Small intestine (tissue), 7 donors: ENCODE data around the gene TRAF3. TPM values are rescaled to one million over a fixed set of nuclear protein-coding genes. Genes with fewer than 3 reads are reported as not detected.

Experiments
- DNase-seq, 2 donors: peaks; one replicate each; pipeline versions ENCODE4 v3.0.0 to v3.0.0-alpha.2; 2013
- FAIRE-seq: peaks from 2 replicates; lab custom pipeline; 2012; peaks lifted over from hg19 to GRCh38; lab: Jason Lieb, UNC
- H3K27ac ChIP-seq, 3 donors: one replicate each; pipeline ENCODE4 v1.5.1; 2013; ENCODE audit warnings: low read length in 2 of 3, mild to moderate bottlenecking in 2 of 3, control low read depth in 1 of 3, inconsistent platforms in 1 of 3, low read depth in 1 of 3, moderate library complexity in 1 of 3
- H3K27me3 ChIP-seq, 3 donors: one replicate each; pipeline ENCODE4 v1.6.1; 2013; ENCODE audit warnings: low read length in 3 of 3, inconsistent platforms in 1 of 3; ENCODE audit not compliant: control insufficient read depth in 3 of 3, insufficient read depth in 3 of 3
- H3K36me3 ChIP-seq, 3 donors: one replicate each; pipeline ENCODE4 v1.6.1; 2013; ENCODE audit warnings: low read length in 3 of 3, inconsistent platforms in 1 of 3, low read depth in 1 of 3, mild to moderate bottlenecking in 1 of 3, moderate library complexity in 1 of 3; ENCODE audit not compliant: control insufficient read depth in 3 of 3, insufficient read depth in 2 of 3
- H3K4me1 ChIP-seq, 3 donors: one replicate each; pipeline ENCODE4 v1.6.1; 2013; ENCODE audit warnings: low read length in 2 of 3, inconsistent platforms in 1 of 3, low read depth in 1 of 3, mild to moderate bottlenecking in 1 of 3, moderate library complexity in 1 of 3; ENCODE audit not compliant: control insufficient read depth in 3 of 3, insufficient read depth in 2 of 3
- H3K4me3 ChIP-seq, 3 donors: one replicate each; pipeline ENCODE4 v1.5.1; 2013; ENCODE audit warnings: low read length in 3 of 3, control low read depth in 1 of 3, inconsistent platforms in 1 of 3, low read depth in 1 of 3, mild to moderate bottlenecking in 1 of 3, moderate library complexity in 1 of 3
- H3K9me3 ChIP-seq, 2 donors: one replicate each; pipeline ENCODE4 v1.6.1; 2013; ENCODE audit warnings: low read depth in 1 of 2, low read length in 1 of 2; ENCODE audit not compliant: control insufficient read depth in 2 of 2, insufficient read depth in 1 of 2
- WGBS, 3 donors: extraction: QIAGEN DNeasy Blood & Tissue Kit; methylation state at CpG; one replicate each; pipeline ENCODE4 v1.1.7; 2013; 5-methylcytosine and 5-hydroxymethylcytosine counted together
- polyA plus RNA-seq, 4 donors: library from polyadenylated mRNA; stranded (reverse) in 3 of 4; unstranded in 1 of 4; fragments of 200-250 nt in 3 of 4; fragments of 120-200 nt in 1 of 4; gene quantifications; one replicate each; pipeline versions ENCODE4 v1.2.1 to v1.2.3, GENCODE V29; 2013
- donor health status: healthy with polysubstance abuse.
- donor health status: control.
- donor health status: control.
- donor health status: Bipolar disorder and iron deficiency.
- donor health status: healthy.

The TRAF3 gene
- polyA plus RNA-seq, 4 donors = 4.0 to 17.9 (median 8.5) TPM

- Histone ChIP-seq H3K27me3 (no peaks in the 10 kb centered on the region), H3K27ac (no peak overlapping the region), H3K36me3 (peaks cover 3 to 75% (median 5%) of the 10 kb centered on the region in 3 donors), H3K4me1 (no peaks in the 10 kb centered on the region), H3K9me3 (no peaks in the 10 kb centered on the region), H3K4me3 (no peak overlapping the region)
- DNase-seq (no peak), FAIRE-seq (no peak)
- WGBS, 3 donors = 79 to 84% (median 82%) methylated on average over 9 to 10 of the region's 10 CpGs
Observed at GRCh38 chr14:102909911-102910310, 132.7 kb downstream of the TRAF3 start.

GRCh38 chr14:102910442-102910841, 133.2 kb downstream of the TRAF3 start:
- 90 to 91% (median 90%) methylated on average over 21 of the region's 21 CpGs for WGBS, 3 donors
- Histone ChIP-seq H3K4me1 (no peaks in the 10 kb centered on the region), H3K27me3 (no peaks in the 10 kb centered on the region), H3K9me3 (no peaks in the 10 kb centered on the region), H3K4me3 (no peak overlapping the region), H3K36me3 (peaks cover 2 to 75% (median 3%) of the 10 kb centered on the region in 3 donors), H3K27ac (no peak overlapping the region)
- DNase-seq = no peak
- no peak for FAIRE-seq

DNA sequence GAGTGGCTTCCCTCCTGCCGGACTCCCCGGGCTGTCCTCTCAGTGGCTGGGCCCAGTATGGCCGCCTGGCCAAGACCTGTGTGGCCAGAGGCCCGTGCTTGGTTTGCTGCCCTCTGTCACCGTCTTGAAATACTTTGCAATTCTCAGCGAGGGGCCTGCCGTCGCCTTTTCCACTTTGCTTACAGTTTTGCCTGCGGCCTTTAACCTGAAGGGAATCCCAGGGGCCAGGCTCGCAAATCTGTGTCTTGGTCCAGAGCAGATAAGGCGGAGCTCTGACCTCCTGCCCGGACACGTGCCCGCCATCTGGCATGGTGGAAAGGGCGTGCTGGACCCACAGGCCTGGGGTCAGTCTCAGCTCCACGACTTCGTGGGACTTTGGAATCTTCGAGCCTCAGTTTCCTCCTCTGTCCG, 134.3 kb downstream of the TRAF3 start:
- no peak for DNase-seq
- no peaks in the 10 kb centered on the region for H3K4me1 ChIP-seq
- FAIRE-seq = no peak
- H3K27ac ChIP-seq = no peak overlapping the region
- H3K36me3 ChIP-seq = peaks cover 0 to 72% (median 0%) of the 10 kb centered on the region in 3 donors
- WGBS, 3 donors = 82 to 85% (median 84%) methylated on average over 19 of the region's 19 CpGs
- H3K27me3 ChIP-seq = no peaks in the 10 kb centered on the region
- H3K4me3 ChIP-seq = no peak overlapping the region
- H3K9me3 ChIP-seq = no peaks in the 10 kb centered on the region

DNA sequence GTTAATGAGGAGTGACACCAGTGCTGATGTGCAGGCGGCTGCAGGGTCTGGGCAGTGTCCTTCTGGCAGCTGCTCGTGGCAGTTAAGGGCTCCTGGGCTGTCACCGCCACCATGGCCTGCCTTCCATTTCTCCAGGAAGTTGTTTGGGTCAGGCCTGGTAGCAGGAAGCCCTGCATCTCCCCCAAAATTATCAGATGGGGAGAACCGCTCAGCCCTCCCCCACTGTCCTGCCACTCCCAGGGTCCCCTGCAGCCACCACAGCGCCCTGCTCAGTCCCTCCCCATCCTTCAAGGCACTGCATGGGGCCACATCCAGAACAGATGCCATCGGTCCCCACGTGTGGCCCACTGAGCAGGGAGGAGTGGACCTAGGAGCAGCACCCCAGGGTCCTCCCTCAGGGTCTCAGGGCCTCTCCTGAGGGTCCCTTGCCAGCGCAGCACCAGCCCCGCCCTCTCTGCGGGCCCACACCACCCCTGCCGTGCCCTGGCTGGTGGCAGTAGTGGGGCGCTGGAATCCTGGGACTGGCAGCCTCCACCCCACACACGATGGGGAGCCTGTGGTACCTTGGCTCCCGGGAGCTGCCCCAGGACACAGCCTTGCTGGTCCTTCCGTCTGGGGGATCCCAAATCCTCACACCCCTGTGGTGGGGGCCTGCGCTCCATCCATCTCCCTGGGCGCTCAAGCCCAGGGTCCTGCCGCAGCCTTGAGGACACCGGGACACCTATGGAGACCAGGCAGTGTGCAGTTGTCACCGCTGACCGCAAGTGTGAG, 134.9 kb downstream of the TRAF3 start:
- Histone ChIP-seq H3K27ac (no peak overlapping the region), H3K36me3 (peaks cover 0 to 69% (median 0%) of the 10 kb centered on the region in 3 donors), H3K27me3 (no peaks in the 10 kb centered on the region), H3K4me1 (no peaks in the 10 kb centered on the region), H3K9me3 (no peaks in the 10 kb centered on the region), H3K4me3 (no peak overlapping the region)
- FAIRE-seq (no peak), DNase-seq (no peak)
- 92 to 95% (median 92%) methylated on average over 19 to 21 of the region's 21 CpGs for WGBS, 3 donors

GRCh38 chr14:102913341-102914211, 136.3 kb downstream of the TRAF3 start:
- Histone ChIP-seq H3K9me3 (no peaks in the 10 kb centered on the region), H3K4me1 (peaks cover 0 to 2% (median 0%) of the 10 kb centered on the region in 3 donors), H3K4me3 (no peak overlapping the region), H3K27me3 (no peaks in the 10 kb centered on the region), H3K27ac (no peak overlapping the region), H3K36me3 (peaks cover 0 to 61% (median 0%) of the 10 kb centered on the region in 3 donors)
- DNase-seq (no peak), FAIRE-seq (no peak)
- 90 to 93% (median 92%) methylated on average over 27 to 28 of the region's 28 CpGs for WGBS, 3 donors

- Histone ChIP-seq H3K27me3 (no peaks in the 10 kb centered on the region), H3K4me1 (peaks cover 0 to 2% (median 0%) of the 10 kb centered on the region in 3 donors), H3K4me3 (no peak overlapping the region), H3K27ac (no peak overlapping the region), H3K9me3 (no peaks in the 10 kb centered on the region), H3K36me3 (peaks cover 0 to 53% (median 0%) of the 10 kb centered on the region in 3 donors)
- FAIRE-seq = no peak
- DNase-seq = no peak
- WGBS, 3 donors = 64 to 80% (median 65%) methylated on average over 22 to 26 of the region's 26 CpGs
Observed at GRCh38 chr14:102914474-102915291, 137.4 kb downstream of the TRAF3 start.

GRCh38 chr14:102915292-102916110, 138.3 kb downstream of the TRAF3 start:
- peaks cover 0 to 46% (median 0%) of the 10 kb centered on the region in 3 donors for H3K36me3 ChIP-seq
- no peaks in the 10 kb centered on the region for H3K27me3 ChIP-seq
- H3K27ac ChIP-seq = no peak overlapping the region
- no peak overlapping the region for H3K4me3 ChIP-seq
- FAIRE-seq (no peak), DNase-seq (no peak)
- 83 to 88% (median 86%) methylated on average over 17 to 19 of the region's 19 CpGs for WGBS, 3 donors
- H3K9me3 ChIP-seq = peaks cover 0 to 2% of the 10 kb centered on the region in 2 donors
- peaks cover 0 to 2% (median 0%) of the 10 kb centered on the region in 3 donors for H3K4me1 ChIP-seq
